DND-41 (cell line): ENCODE results near the gene C1QC.

ENCODE experiments used
- ATAC-seq: fragments of 200-7000 bp; cut with Tn5 transposase; 3 replicates; pipeline ENCODE4 v1.9.1; 2021; ENCODE audit warnings: low read depth; ENCODE audit not compliant: insufficient read depth
- DNase-seq: peaks from one replicate; pipeline ENCODE4 v3.0.0-alpha.2; 2020
- H2AFZ ChIP-seq: 2 replicates; pipeline ENCODE4 v1.6.0; 2012; ENCODE audit warnings: low read depth, low read length
- H3K27ac ChIP-seq: 2 replicates; pipeline ENCODE4 v1.5.1; 2012; ENCODE audit warnings: low read length, inconsistent platforms
- H3K27me3 ChIP-seq: fragments of 200-600 bp; sonication (generic); 2 replicates; pipeline ENCODE4 v1.6.0; 2012; ENCODE audit warnings: low read length, mild to moderate bottlenecking, inconsistent platforms; ENCODE audit not compliant: insufficient read depth, poor library complexity
- H3K36me3 ChIP-seq: 2 replicates; pipeline ENCODE4 v1.5.1; 2012; ENCODE audit warnings: low read length, inconsistent platforms; ENCODE audit not compliant: insufficient read depth
- H3K4me1 ChIP-seq: 2 replicates; pipeline ENCODE4 v1.5.1; 2012; ENCODE audit warnings: mild to moderate bottlenecking, low read length; ENCODE audit not compliant: insufficient read depth
- H3K4me2 ChIP-seq: 2 replicates; pipeline ENCODE4 v1.6.0; 2012; ENCODE audit warnings: mild to moderate bottlenecking, moderate library complexity, low read length, inconsistent platforms; ENCODE audit not compliant: insufficient read depth
- H3K4me3 ChIP-seq, 2 experiments: fragments of 200-600 bp in 1 of 2; shearing (Covaris generic) in 1 of 2; 2 replicates each; pipeline ENCODE4 v1.5.1; 2012 to 2016; ENCODE audit warnings: inconsistent platforms in 2 of 2, low read length in 2 of 2, mild to moderate bottlenecking in 2 of 2, low read depth in 1 of 2, moderate library complexity in 1 of 2
- H3K79me2 ChIP-seq: 2 replicates; pipeline ENCODE4 v1.6.0; 2012; ENCODE audit warnings: low read length, inconsistent platforms; ENCODE audit not compliant: insufficient read depth
- H3K9ac ChIP-seq: 2 replicates; pipeline ENCODE4 v1.6.0; 2012; ENCODE audit warnings: low read depth, mild to moderate bottlenecking, inconsistent platforms, low read length, moderate library complexity
- H3K9me3 ChIP-seq: 2 replicates; pipeline ENCODE4 v1.5.1; 2012; ENCODE audit warnings: low read length, moderate library complexity, mild to moderate bottlenecking, inconsistent platforms; ENCODE audit not compliant: insufficient read depth, severe bottlenecking
- H4K20me1 ChIP-seq: 2 replicates; pipeline ENCODE4 v1.6.0; 2012; ENCODE audit warnings: low read length; ENCODE audit not compliant: insufficient read depth
- CTCF ChIP-seq: IDR thresholded peaks from 2 replicates; pipeline ENCODE4 v1.5.1; 2012; ENCODE audit warnings: borderline replicate concordance, low read length, moderate library complexity, mild to moderate bottlenecking; ENCODE audit not compliant: poor library complexity, severe bottlenecking; ENCODE audit errors: extremely low read depth
- EZH2 ChIP-seq: IDR thresholded peaks from 3 replicates; pipeline ENCODE4 v1.6.1; 2012; ENCODE audit warnings: borderline replicate concordance, low read depth, mild to moderate bottlenecking, moderate library complexity, low read length, inconsistent platforms; ENCODE audit not compliant: severe bottlenecking

Gene C1QC

GRCh38 chr1:22652881-22653316, 9.5 kb downstream of the C1QC start, which contains the start of gene C1QB:
TSS of gene C1QB (plus strand) at chr1:22653236. CDS start at chr1:22659463, 6,227 bp downstream.
- no peaks in the 10 kb centered on the region for H3K9me3 ChIP-seq
- H3K79me2 ChIP-seq, result no peaks in the 10 kb centered on the region
- H2AFZ ChIP-seq, result no peak within 1 kb of the TSS
- no peak within 1 kb of the TSS for H3K4me3 ChIP-seq
- H3K27ac ChIP-seq, result no peak within 1 kb of the TSS
- no peak within 1 kb of the TSS for H3K4me2 ChIP-seq
- H3K27me3 ChIP-seq, result peaks cover 9% of the 10 kb centered on the region
- DNase-seq, result no peak
- H3K4me1 ChIP-seq, result no peaks in the 10 kb centered on the region
- H3K9ac ChIP-seq, result no peak within 1 kb of the TSS
- TF ChIP-seq CTCF (no peak), EZH2 (no peak)
- ATAC-seq, result no peak
- H3K36me3 ChIP-seq, result no peaks in the 10 kb centered on the region
- peaks cover 6% of the 10 kb centered on the region; the same call in 1 of the 2 replicates for H4K20me1 ChIP-seq

- H3K27me3 ChIP-seq, result peaks cover 14% of the 10 kb centered on the region
- H3K36me3 ChIP-seq, result no peaks in the 10 kb centered on the region
- no peak for DNase-seq
Measured at GRCh38 chr1:22654692-22655091, 11.3 kb downstream of the C1QC start.

GRCh38 chr1:22658385-22659163, 15.1 kb downstream of the C1QC start:
- H3K36me3 ChIP-seq, result no peaks in the 10 kb centered on the region
- H3K4me3 ChIP-seq, result no peak overlapping the region
- H3K27ac ChIP-seq, result no peak overlapping the region
- H3K4me2 ChIP-seq, result no peak overlapping the region
- peaks cover 10% of the 10 kb centered on the region for H3K27me3 ChIP-seq
- H4K20me1 ChIP-seq, result peaks cover 6% of the 10 kb centered on the region; the same call in 1 of the 2 replicates
- DNase-seq (no peak), ATAC-seq (no peak)
- H3K4me1 ChIP-seq, result no peaks in the 10 kb centered on the region
- H2AFZ ChIP-seq, result no peak overlapping the region
- H3K9me3 ChIP-seq, result no peaks in the 10 kb centered on the region
- H3K9ac ChIP-seq, result no peak overlapping the region
- H3K79me2 ChIP-seq, result no peaks in the 10 kb centered on the region
- no peak for TF ChIP-seq EZH2
- peak; percentile 32 for TF ChIP-seq CTCF

More at GRCh38 chr1:22654692-22655091, 11.3 kb downstream of the C1QC start:
- Histone ChIP-seq H3K27ac (no peak overlapping the region), H4K20me1 (peaks cover 6% of the 10 kb centered on the region; the same call in 1 of the 2 replicates), H3K9me3 (no peaks in the 10 kb centered on the region), H3K4me2 (no peak overlapping the region), H3K4me3 (no peak overlapping the region), H3K79me2 (no peaks in the 10 kb centered on the region), H3K4me1 (no peaks in the 10 kb centered on the region), H3K9ac (no peak overlapping the region), H2AFZ (no peak overlapping the region)
- TF ChIP-seq EZH2 (no peak), CTCF (peak; percentile 15)
- ATAC-seq, result no peak
